NCI-H2171 treated with DMSO at 0.1 percent for 48 hours (cell line): ENCODE results near the gene BACH1.

Experiments
- DNase-seq: peaks from one replicate; lab custom pipeline; 2025; lab: John Stamatoyannopoulos, UW

Gene BACH1

GRCh38 chr21:29379517-29380054 lies 80.9 kb downstream of the BACH1 start:
- DNase-seq: no peak

GRCh38 chr21:29382030-29382654 lies 83.4 kb downstream of the BACH1 start:
- no peak for DNase-seq

- no peak for DNase-seq
Measured at GRCh38 chr21:29384683-29385359, 86.1 kb downstream of the BACH1 start.

- DNase-seq: no peak
Measured at GRCh38 chr21:29385934-29386520, 87.3 kb downstream of the BACH1 start.

GRCh38 chr21:29386803-29387202 lies 88.1 kb downstream of the BACH1 start:
- no peak for DNase-seq

GRCh38 chr21:29387598-29387997 lies 88.9 kb downstream of the BACH1 start:
- DNase-seq: no peak

GRCh38 chr21:29389136-29389535 lies 90.4 kb downstream of the BACH1 start:
- no peak for DNase-seq

GRCh38 chr21:29390778-29391177 lies 92.1 kb downstream of the BACH1 start:
- no peak for DNase-seq

GRCh38 chr21:29394051-29394450 lies 95.3 kb downstream of the BACH1 start:
- DNase-seq: no peak
